ENCODE data around the gene DLG1. TPM values are rescaled to one million over a fixed set of nuclear protein-coding genes. Genes with fewer than 3 reads are reported as not detected.
A peak's percentile ranks its signal among the peaks of the same experiment; 100 is the strongest.

The DLG1 gene
- total RNA-seq, 1 experiment from 2014 or later = 89.8 TPM

DNA sequence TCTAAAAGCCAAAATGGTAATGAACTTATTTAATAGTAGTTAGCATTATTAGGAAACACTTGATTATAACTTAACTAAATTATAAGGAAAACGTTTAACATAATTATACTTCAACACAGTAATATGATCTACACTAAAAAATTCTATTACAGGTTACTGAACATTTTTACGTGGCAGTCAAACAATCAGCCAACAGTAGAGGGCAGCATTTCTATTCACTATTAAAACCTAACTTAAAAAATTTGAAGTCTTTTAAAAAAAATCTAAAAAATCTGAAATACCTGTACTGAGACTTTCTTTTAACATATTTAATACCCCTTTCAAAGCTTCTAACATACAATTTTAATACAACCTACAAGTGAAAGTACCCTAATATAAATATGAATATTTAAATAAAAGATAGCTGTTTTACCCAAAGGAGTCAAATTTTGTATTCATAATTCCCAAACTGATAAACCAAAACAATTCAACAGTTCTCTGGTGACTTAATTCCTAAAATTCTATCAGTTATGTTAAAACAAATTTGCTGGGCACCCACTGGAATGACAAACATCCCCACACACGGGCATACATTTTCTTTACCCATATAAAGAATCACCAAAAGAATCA, 41.5 kb downstream of the DLG1 start (continued):
- no peak for TF ChIP-seq EZH2 (IDR thresholded peaks at IDR 0.05)
- no peak for TF ChIP-seq SRF (IDR thresholded peaks at IDR 0.05; ENCODE audit: low read depth)
- TF ChIP-seq RAD21 (IDR thresholded peaks at IDR 0.05; ENCODE audit: low read depth) = peak; percentile 73
- TF ChIP-seq, protein P1, sequence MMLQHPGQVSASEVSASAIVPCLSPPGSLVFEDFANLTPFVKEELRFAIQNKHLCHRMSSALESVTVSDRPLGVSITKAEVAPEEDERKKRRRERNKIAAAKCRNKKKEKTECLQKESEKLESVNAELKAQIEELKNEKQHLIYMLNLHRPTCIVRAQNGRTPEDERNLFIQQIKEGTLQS (IDR thresholded peaks at IDR 0.05) = no peak
- TF ChIP-seq, protein P2, sequence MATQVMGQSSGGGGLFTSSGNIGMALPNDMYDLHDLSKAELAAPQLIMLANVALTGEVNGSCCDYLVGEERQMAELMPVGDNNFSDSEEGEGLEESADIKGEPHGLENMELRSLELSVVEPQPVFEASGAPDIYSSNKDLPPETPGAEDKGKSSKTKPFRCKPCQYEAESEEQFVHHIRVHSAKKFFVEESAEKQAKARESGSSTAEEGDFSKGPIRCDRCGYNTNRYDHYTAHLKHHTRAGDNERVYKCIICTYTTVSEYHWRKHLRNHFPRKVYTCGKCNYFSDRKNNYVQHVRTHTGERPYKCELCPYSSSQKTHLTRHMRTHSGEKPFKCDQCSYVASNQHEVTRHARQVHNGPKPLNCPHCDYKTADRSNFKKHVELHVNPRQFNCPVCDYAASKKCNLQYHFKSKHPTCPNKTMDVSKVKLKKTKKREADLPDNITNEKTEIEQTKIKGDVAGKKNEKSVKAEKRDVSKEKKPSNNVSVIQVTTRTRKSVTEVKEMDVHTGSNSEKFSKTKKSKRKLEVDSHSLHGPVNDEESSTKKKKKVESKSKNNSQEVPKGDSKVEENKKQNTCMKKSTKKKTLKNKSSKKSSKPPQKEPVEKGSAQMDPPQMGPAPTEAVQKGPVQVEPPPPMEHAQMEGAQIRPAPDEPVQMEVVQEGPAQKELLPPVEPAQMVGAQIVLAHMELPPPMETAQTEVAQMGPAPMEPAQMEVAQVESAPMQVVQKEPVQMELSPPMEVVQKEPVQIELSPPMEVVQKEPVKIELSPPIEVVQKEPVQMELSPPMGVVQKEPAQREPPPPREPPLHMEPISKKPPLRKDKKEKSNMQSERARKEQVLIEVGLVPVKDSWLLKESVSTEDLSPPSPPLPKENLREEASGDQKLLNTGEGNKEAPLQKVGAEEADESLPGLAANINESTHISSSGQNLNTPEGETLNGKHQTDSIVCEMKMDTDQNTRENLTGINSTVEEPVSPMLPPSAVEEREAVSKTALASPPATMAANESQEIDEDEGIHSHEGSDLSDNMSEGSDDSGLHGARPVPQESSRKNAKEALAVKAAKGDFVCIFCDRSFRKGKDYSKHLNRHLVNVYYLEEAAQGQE (IDR thresholded peaks at IDR 0.05; ENCODE audit: low read depth) = no peak

DNA sequence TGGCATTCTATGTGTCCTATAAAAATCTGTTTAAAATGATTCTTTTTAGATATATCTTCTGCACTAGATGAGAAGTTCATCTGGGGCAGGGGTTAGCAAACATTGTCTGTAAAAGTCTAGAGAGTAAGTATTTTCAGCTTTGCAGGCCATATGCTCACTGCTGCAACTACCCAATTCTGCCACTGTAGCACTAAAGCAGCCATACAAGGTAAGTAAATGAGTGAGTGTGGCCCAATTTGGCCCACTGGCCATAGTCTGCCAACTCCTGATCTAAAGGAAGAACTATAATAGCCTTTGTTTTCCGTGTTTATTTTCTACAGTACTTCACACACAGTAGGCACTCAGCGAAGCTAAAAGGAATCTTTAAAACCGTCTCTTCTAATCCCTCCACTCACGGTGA, 42.3 kb downstream of the DLG1 start:
- H4K20me1 ChIP-seq (ENCODE audit: insufficient read depth) = peaks cover 26% of the 10 kb centered on the region
- POLR2A ChIA-PET = no interaction called here

More for the DNA sequence above, 42.3 kb downstream of the DLG1 start:
- H3K27ac ChIP-seq (ENCODE audit: low read depth, low read length) = no peak overlapping the region
- no TSS peak for BruUV-seq (replicated peaks)
- DNase-seq (ENCODE audit: low read depth, low spot score) (no peak), ATAC-seq (no peak)
- intact Hi-C loops (cut with micrococcal nuclease) = loop anchor here (5.0 kb wide), 1 partner anchor 196 kb away; no protein-coding TSS in a partner anchor
- H3K4me1 ChIP-seq (ENCODE audit: control insufficient read depth in 1 of 2, insufficient read depth in 2 of 2, low read length in 2 of 2) = no peaks in the 10 kb centered on the region
- no peaks in the 10 kb centered on the region for H3K27me3 ChIP-seq (ENCODE audit: insufficient read depth, low read length)
- H3K9me3 ChIP-seq (ENCODE audit: control insufficient read depth in 1 of 2, insufficient read depth in 1 of 2, low read depth in 1 of 2, low read length in 2 of 2) = no peaks in the 10 kb centered on the region
- no peak overlapping the region for H3K4me2 ChIP-seq (ENCODE audit: low read length)
- no peak overlapping the region for H3K9ac ChIP-seq (ENCODE audit: low read length)
- no peak overlapping the region for H3K4me3 ChIP-seq (replicated peaks in 1 of 2; ENCODE audit: low read depth in 1 of 2, low read length in 2 of 2)
- ChIA-PET RAD21 (ENCODE audit: low non-redundant PET in 1 of 2, low total read pairs in 2 of 2, uncharacterized antibody in 2 of 2, unreplicated experiment in 2 of 2) (no interaction called here), CTCF (interaction anchor here (1.0 to 3.4 kb wide), 8 partner anchors 12 to 246 kb away, joined by 3 to 27 read pairs (median 4); no protein-coding TSS in a partner anchor)
- no peak for TF ChIP-seq CBX3 (IDR thresholded peaks at IDR 0.05; ENCODE audit: low read depth)
- TF ChIP-seq, protein P1 (IDR thresholded peaks at IDR 0.05) = no peak
- no peak for TF ChIP-seq ZNF274 (IDR thresholded peaks at IDR 0.05; ENCODE audit: low read depth, low read length)
- no peak for TF ChIP-seq SIN3A (IDR thresholded peaks at IDR 0.05; ENCODE audit: low read depth)
- TF ChIP-seq EZH2 (IDR thresholded peaks at IDR 0.05) = no peak
- TF ChIP-seq, protein P3, sequence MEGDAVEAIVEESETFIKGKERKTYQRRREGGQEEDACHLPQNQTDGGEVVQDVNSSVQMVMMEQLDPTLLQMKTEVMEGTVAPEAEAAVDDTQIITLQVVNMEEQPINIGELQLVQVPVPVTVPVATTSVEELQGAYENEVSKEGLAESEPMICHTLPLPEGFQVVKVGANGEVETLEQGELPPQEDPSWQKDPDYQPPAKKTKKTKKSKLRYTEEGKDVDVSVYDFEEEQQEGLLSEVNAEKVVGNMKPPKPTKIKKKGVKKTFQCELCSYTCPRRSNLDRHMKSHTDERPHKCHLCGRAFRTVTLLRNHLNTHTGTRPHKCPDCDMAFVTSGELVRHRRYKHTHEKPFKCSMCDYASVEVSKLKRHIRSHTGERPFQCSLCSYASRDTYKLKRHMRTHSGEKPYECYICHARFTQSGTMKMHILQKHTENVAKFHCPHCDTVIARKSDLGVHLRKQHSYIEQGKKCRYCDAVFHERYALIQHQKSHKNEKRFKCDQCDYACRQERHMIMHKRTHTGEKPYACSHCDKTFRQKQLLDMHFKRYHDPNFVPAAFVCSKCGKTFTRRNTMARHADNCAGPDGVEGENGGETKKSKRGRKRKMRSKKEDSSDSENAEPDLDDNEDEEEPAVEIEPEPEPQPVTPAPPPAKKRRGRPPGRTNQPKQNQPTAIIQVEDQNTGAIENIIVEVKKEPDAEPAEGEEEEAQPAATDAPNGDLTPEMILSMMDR (IDR thresholded peaks at IDR 0.05 in 2 of 3, conservative IDR thresholded peaks at IDR 0.05 in 1 of 3; ENCODE audit: borderline replicate concordance in 1 of 3, insufficient read depth in 1 of 3, low read depth in 2 of 3, low read length in 2 of 3) = 0 out of 6 replicates have a peak, but pooled peaks of 1 of the 3 experiments have one; percentile 4
- TF ChIP-seq EGR1 (IDR thresholded peaks at IDR 0.05; ENCODE audit: low read depth) = no peak
- TF ChIP-seq CEBPB (IDR thresholded peaks at IDR 0.05; ENCODE audit: low read depth) = no peak
- H2AFZ ChIP-seq (ENCODE audit: low read depth, low read length, poor library complexity, severe bottlenecking) = no peak overlapping the region
- peaks cover 98% of the 10 kb centered on the region for H3K79me2 ChIP-seq (ENCODE audit: insufficient read depth, low read length)
- H3K36me3 ChIP-seq (ENCODE audit: control insufficient read depth in 1 of 2, insufficient read depth in 2 of 2, low read length in 2 of 2) = no peaks in the 10 kb centered on the region
- no peaks in the 10 kb centered on the region for H3K9me2 ChIP-seq (ENCODE audit: insufficient read depth)

Data from HCT116 (cell line).